Natural killer cell (primary cell): ENCODE data around the gene SDHAF2. TPM values are rescaled to one million over a fixed set of nuclear protein-coding genes. Genes with fewer than 3 reads are reported as not detected.

ENCODE experiments used
- ATAC-seq, 3 donors: fragments of 150-1000 bp in 2 of 3; fragments of 200-7000 bp in 1 of 3; cut with Tn5 transposase; 1 replicate in 1 of 3; 2 replicates in 2 of 3; pipeline ENCODE4 v1.10.0; 2021; ENCODE audit warnings: mild to moderate bottlenecking in 2 of 3, moderate library complexity in 2 of 3
- DNase-seq, 2 donors: peaks; one replicate each; pipeline versions ENCODE4 v3.0.0 to v3.0.0-alpha.2; 2013 to 2021; ENCODE audit warnings: mixed read lengths in 1 of 2
- H3K27ac ChIP-seq: one replicate; pipeline ENCODE4 v1.5.1; 2013; ENCODE audit warnings: mild to moderate bottlenecking, low read length
- H3K27me3 ChIP-seq: one replicate; pipeline ENCODE4 v1.6.1; 2013; ENCODE audit warnings: low read length; ENCODE audit not compliant: control insufficient read depth, insufficient read depth
- H3K36me3 ChIP-seq: one replicate; pipeline ENCODE4 v1.6.1; 2013; ENCODE audit warnings: low read length; ENCODE audit not compliant: control insufficient read depth, insufficient read depth
- H3K4me1 ChIP-seq: one replicate; pipeline ENCODE4 v1.6.1; 2013; ENCODE audit warnings: low read length; ENCODE audit not compliant: control insufficient read depth, insufficient read depth
- H3K4me3 ChIP-seq: one replicate; pipeline ENCODE4 v1.5.1; 2013; ENCODE audit warnings: low read length
- H3K9me3 ChIP-seq: one replicate; pipeline ENCODE4 v1.6.1; 2013; ENCODE audit warnings: low read length; ENCODE audit not compliant: control insufficient read depth, insufficient read depth
- H3K27ac Mint-ChIP-seq, 2 donors: one replicate each; pipeline ENCODE4 v1.8.0; 2022; ENCODE audit warnings: mild to moderate bottlenecking in 2 of 2, mixed read lengths in 2 of 2, moderate library complexity in 1 of 2
- H3K27me3 Mint-ChIP-seq, 2 donors: one replicate each; pipeline ENCODE4 v1.8.0; 2022; ENCODE audit warnings: low read depth in 2 of 2, mixed read lengths in 2 of 2
- H3K36me3 Mint-ChIP-seq: one replicate; pipeline ENCODE4 v1.8.0; 2022; ENCODE audit warnings: mixed read lengths
- H3K4me1 Mint-ChIP-seq, 2 donors: one replicate each; pipeline ENCODE4 v1.8.0; 2022; ENCODE audit warnings: mixed read lengths in 2 of 2
- H3K4me3 Mint-ChIP-seq: one replicate; pipeline ENCODE4 v1.8.0; 2022; ENCODE audit warnings: mild to moderate bottlenecking, moderate library complexity, mixed read lengths
- H3K9me3 Mint-ChIP-seq, 2 donors: one replicate each; pipeline ENCODE4 v1.8.0; 2022; ENCODE audit warnings: mixed read lengths in 2 of 2
- CTCF ChIP-seq: fragments of 200-600 bp; IDR thresholded peaks from one replicate; pipeline ENCODE4 v1.8.0; 2022; ENCODE audit warnings: antibody characterized with exemption
- WGBS: methylation state at CpG from one replicate; pipeline ENCODE4 v1.1.7; 2013; ENCODE audit warnings: missing lambda C conversion rate; ENCODE audit not compliant: insufficient coverage; 5-methylcytosine and 5-hydroxymethylcytosine counted together
- intact Hi-C: fragments of 100-400 bp; cut with micrococcal nuclease; formaldehyde crosslinking; loops from one replicate; pipeline ENCODE4 v1.14.2; 2022
- total RNA-seq, 4 donors: library from RNA; stranded (reverse); fragments of 120-200 nt in 1 of 4; gene quantifications; one replicate each; pipeline versions ENCODE4 v1.2.3 to v1.2.4, GENCODE V29; 2013 to 2022

SDHAF2 gene
- total RNA-seq, 3 donors from 2014 or later (not counting 1 experiment from before 2014, with no cell fraction given): 40.2 to 50.4 (median 40.8) TPM

- no peaks in the 10 kb centered on the region for H3K9me3 ChIP-seq
- Mint-ChIP-seq H3K36me3 (no peaks in the 10 kb centered on the region), H3K4me1 (peaks cover 7 to 8% of the 10 kb centered on the region in 2 donors), H3K9me3 (no peaks in the 10 kb centered on the region), H3K4me3 (no peak overlapping the region), H3K27ac (no peak overlapping the region), H3K27me3 (no peaks in the 10 kb centered on the region)
- H3K4me3 ChIP-seq: no peak overlapping the region
- DNase-seq: no peak
- H3K36me3 ChIP-seq: no peaks in the 10 kb centered on the region
- 93% methylated on average over 15 of the region's 15 CpGs for WGBS
- no peak overlapping the region for H3K27ac ChIP-seq
- H3K4me1 ChIP-seq: peaks cover 5% of the 10 kb centered on the region
- no peaks in the 10 kb centered on the region for H3K27me3 ChIP-seq
- no peak for ATAC-seq
- no peak for TF ChIP-seq CTCF
- intact Hi-C loops: loop anchor here (1.0 kb wide), 1 partner anchor 48 kb away; no protein-coding TSS in a partner anchor
These were observed 45.4 kb upstream of the SDHAF2 start for GRCh38 chr11:61384271-61385242.

- Histone ChIP-seq H3K4me3 (no peak overlapping the region), H3K27me3 (no peaks in the 10 kb centered on the region), H3K36me3 (peaks cover 3% of the 10 kb centered on the region), H3K9me3 (no peaks in the 10 kb centered on the region), H3K4me1 (peaks cover 25% of the 10 kb centered on the region), H3K27ac (no peak overlapping the region)
- H3K4me3 Mint-ChIP-seq: no peak overlapping the region
- intact Hi-C loops: no loop called here
- DNase-seq (no peak), ATAC-seq (no peak)
- H3K4me1 Mint-ChIP-seq: peaks cover 32% of the 10 kb centered on the region in 2 donors
- no peak overlapping the region for H3K27ac Mint-ChIP-seq
- no peak for TF ChIP-seq CTCF
- H3K9me3 Mint-ChIP-seq: no peaks in the 10 kb centered on the region
- 85% methylated on average over 1 of the region's 1 CpG for WGBS
- no peaks in the 10 kb centered on the region for H3K36me3 Mint-ChIP-seq
- H3K27me3 Mint-ChIP-seq: no peaks in the 10 kb centered on the region
These were observed 39.8 kb upstream of the SDHAF2 start for GRCh38 chr11:61390161-61390560.

- peak in 1 of 2 donors; percentile 59 for DNase-seq
- H3K36me3 ChIP-seq: peaks cover 12% of the 10 kb centered on the region
- Mint-ChIP-seq H3K4me1 (peaks cover 25% of the 10 kb centered on the region in 2 donors), H3K36me3 (no peaks in the 10 kb centered on the region), H3K4me3 (peak overlapping the region; percentile 92), H3K27me3 (no peaks in the 10 kb centered on the region), H3K9me3 (no peaks in the 10 kb centered on the region), H3K27ac (peak overlapping the region; percentile 87 to 94)
- peaks cover 21% of the 10 kb centered on the region for H3K4me1 ChIP-seq
- intact Hi-C loops: loop anchor here (2.0 kb wide), 2 partner anchors 32 to 56 kb away; partner anchors contain the start of gene CYB561A3
- H3K4me3 ChIP-seq: peak overlapping the region; percentile 80
- 10% methylated on average over 15 of the region's 15 CpGs for WGBS
- peak overlapping the region; percentile 81 for H3K27ac ChIP-seq
- TF ChIP-seq CTCF: no peak
- no peaks in the 10 kb centered on the region for H3K27me3 ChIP-seq
- ATAC-seq: peak in 2 of 3 donors; percentile 12 to 23
- no peaks in the 10 kb centered on the region for H3K9me3 ChIP-seq
These were observed 36.8 kb upstream of the SDHAF2 start for GRCh38 chr11:61392981-61393595.
